Prostate gland (tissue), 2 donors: ENCODE measurements around the gene SYCP1. TPM values are rescaled to one million over a fixed set of nuclear protein-coding genes. Genes with fewer than 3 reads are reported as not detected.

Source experiments
- DNase-seq: peaks from one replicate; pipeline ENCODE4 v3.0.0-alpha.2; 2019; ENCODE audit warnings: low spot score
- H3K27ac ChIP-seq, 2 donors: fragments of 200-600 bp; sonication (generic); 2 replicates each; pipeline ENCODE4 v1.5.1; 2017 to 2019
- H3K27me3 ChIP-seq: fragments of 200-600 bp; sonication (generic); replicated peaks from 2 replicates; pipeline ENCODE4 v1.5.1; 2019; ENCODE audit not compliant: insufficient read depth
- H3K36me3 ChIP-seq, 2 donors: fragments of 200-600 bp; sonication (generic); 1 replicate in 1 of 2; 2 replicates in 1 of 2; pipeline versions ENCODE4 v1.5.1 to v1.8.1; 2017 to 2019
- H3K4me1 ChIP-seq: fragments of 200-600 bp; sonication (generic); replicated peaks from 2 replicates; pipeline ENCODE4 v1.5.1; 2019
- H3K4me3 ChIP-seq, 2 donors: fragments of 200-600 bp; sonication (generic); 2 replicates each; pipeline ENCODE4 v1.5.1; 2017 to 2019
- H3K9me3 ChIP-seq: fragments of 200-600 bp; sonication (generic); 2 replicates; pipeline ENCODE4 v1.5.1; 2017
- CTCF ChIP-seq, 4 experiments: fragments of 200-600 bp in 2 of 4; fragments of 450-650 bp in 2 of 4; sonication (generic) in 2 of 4; IDR thresholded peaks; 1 replicate in 3 of 4; 2 replicates in 1 of 4; pipeline ENCODE4 v1.5.1; 2016 to 2019; ENCODE audit warnings: antibody characterized with exemption in 4 of 4, mild to moderate bottlenecking in 2 of 4, moderate library complexity in 2 of 4
- POLR2A ChIP-seq: fragments of 450-650 bp; IDR thresholded peaks from one replicate; pipeline ENCODE4 v1.6.1; 2016; ENCODE audit warnings: antibody characterized with exemption, mild to moderate bottlenecking
- POLR2AphosphoS5 ChIP-seq: sonication (generic); formaldehyde crosslinking; IDR thresholded peaks from one replicate; pipeline ENCODE4 v1.6.1; 2017; ENCODE audit warnings: antibody characterized with exemption
- WGBS: methylation state at CpG from one replicate; pipeline ENCODE4 v1.1.5; 2018; 5-methylcytosine and 5-hydroxymethylcytosine counted together
- intact Hi-C: fragments of 100-400 bp; cut with DNase I; formaldehyde crosslinking; loops from one replicate; pipeline ENCODE4 v1.14.2; 2022
- total RNA-seq, 2 donors: library from RNA; depleted of rRNA; stranded (reverse); fragments of >200 nt; gene quantifications; one replicate each; pipeline ENCODE4 v1.1.0, GENCODE V29; 2016

The SYCP1 gene
- total RNA-seq, 2 donors from 2014 or later: 9.3 TPM; not detected in 1

GRCh38 chr1:114986286-114986685 lies 131.6 kb downstream of the SYCP1 start:
- H3K27me3 ChIP-seq: no peaks in the 10 kb centered on the region
- H3K4me1 ChIP-seq: no peaks in the 10 kb centered on the region
- no peaks in the 10 kb centered on the region for H3K36me3 ChIP-seq
- intact Hi-C loops: no loop called here
- no peak for DNase-seq
- H3K27ac ChIP-seq: no peak overlapping the region
- no peak overlapping the region for H3K4me3 ChIP-seq
- no peaks in the 10 kb centered on the region for H3K9me3 ChIP-seq
- TF ChIP-seq POLR2AphosphoS5 (no peak), POLR2A (no peak), CTCF (IDR thresholded peaks at IDR 0.05) (no peak)

- intact Hi-C loops: no loop called here
- Histone ChIP-seq H3K27me3 (no peaks in the 10 kb centered on the region), H3K4me3 (no peak overlapping the region), H3K4me1 (no peaks in the 10 kb centered on the region), H3K36me3 (no peaks in the 10 kb centered on the region), H3K27ac (no peak overlapping the region), H3K9me3 (no peaks in the 10 kb centered on the region)
- DNase-seq: no peak
- TF ChIP-seq CTCF (IDR thresholded peaks at IDR 0.05) (no peak), POLR2A (no peak), POLR2AphosphoS5 (no peak)
- WGBS: 82% methylated on average over 1 of the region's 1 CpG
Measured at GRCh38 chr1:114988095-114988494, 133.4 kb downstream of the SYCP1 start.

GRCh38 chr1:114997510-114998289 lies 143.0 kb downstream of the SYCP1 start:
- no peak for TF ChIP-seq POLR2A
- TF ChIP-seq POLR2AphosphoS5: no peak
- TF ChIP-seq CTCF (IDR thresholded peaks at IDR 0.05): no peak
- Histone ChIP-seq H3K27me3 (no peaks in the 10 kb centered on the region), H3K36me3 (no peaks in the 10 kb centered on the region), H3K4me3 (no peak overlapping the region), H3K9me3 (no peaks in the 10 kb centered on the region), H3K27ac (no peak overlapping the region), H3K4me1 (no peaks in the 10 kb centered on the region)
- intact Hi-C loops: no loop called here
- no peak for DNase-seq

GRCh38 chr1:115006191-115006590 lies 151.5 kb downstream of the SYCP1 start:
- no peak for TF ChIP-seq POLR2A
- no peaks in the 10 kb centered on the region for H3K4me1 ChIP-seq
- no peaks in the 10 kb centered on the region for H3K36me3 ChIP-seq
- no peak overlapping the region for H3K4me3 ChIP-seq
- no peaks in the 10 kb centered on the region for H3K9me3 ChIP-seq
- intact Hi-C loops: no loop called here
- 79% methylated on average over 2 of the region's 2 CpGs for WGBS
- H3K27ac ChIP-seq: no peak overlapping the region
- H3K27me3 ChIP-seq: no peaks in the 10 kb centered on the region
- DNase-seq: no peak

GRCh38 chr1:115012006-115012405 lies 157.3 kb downstream of the SYCP1 start:
- no peak for TF ChIP-seq POLR2AphosphoS5
- no peak for TF ChIP-seq CTCF (IDR thresholded peaks at IDR 0.05)
- no peak for TF ChIP-seq POLR2A
- 95% methylated on average over 1 of the region's 1 CpG for WGBS
- no peaks in the 10 kb centered on the region for H3K36me3 ChIP-seq
- no peaks in the 10 kb centered on the region for H3K9me3 ChIP-seq
- H3K4me1 ChIP-seq: no peaks in the 10 kb centered on the region
- no peaks in the 10 kb centered on the region for H3K27me3 ChIP-seq
- no peak overlapping the region for H3K27ac ChIP-seq
- intact Hi-C loops: no loop called here
- no peak overlapping the region for H3K4me3 ChIP-seq
- no peak for DNase-seq
